Endothelial cell of umbilical vein (primary cell): ENCODE results near the gene WIZ.

Source experiments
- EZH2 ChIP-seq: IDR thresholded peaks from 2 replicates; pipeline ENCODE4 v1.6.1; 2012; ENCODE audit warnings: borderline replicate concordance, low read depth, mild to moderate bottlenecking, moderate library complexity, low read length, inconsistent platforms; ENCODE audit not compliant: severe bottlenecking
- FOS ChIP-seq: IDR thresholded peaks from 2 replicates; pipeline ENCODE4 v1.6.1; 2011; ENCODE audit warnings: mild to moderate bottlenecking, low read length, moderate library complexity, borderline replicate concordance; ENCODE audit not compliant: insufficient read depth
- GATA2 ChIP-seq: IDR thresholded peaks from 2 replicates; pipeline ENCODE4 v1.7.0; 2011; ENCODE audit warnings: low read depth, mild to moderate bottlenecking, moderate library complexity, mixed read lengths, low read length; ENCODE audit not compliant: insufficient read length, insufficient read depth
- JUN ChIP-seq: IDR thresholded peaks from 2 replicates; pipeline ENCODE4 v1.6.1; 2011; ENCODE audit warnings: borderline replicate concordance, low read depth; ENCODE audit not compliant: insufficient read length, insufficient read depth
- MAX ChIP-seq: IDR thresholded peaks from 2 replicates; pipeline ENCODE4 v1.6.1; 2011; ENCODE audit not compliant: insufficient read depth, insufficient read length
- MYC ChIP-seq: IDR thresholded peaks from one replicate; pipeline ENCODE4 v1.6.1; 2011; ENCODE audit warnings: mild to moderate bottlenecking, low read depth, low read length
- POLR2A ChIP-seq: IDR thresholded peaks from 2 replicates; pipeline ENCODE4 v1.6.1; 2012; ENCODE audit warnings: low read depth, mild to moderate bottlenecking, control low read depth, low read length
- POLR2AphosphoS5 ChIP-seq: IDR thresholded peaks from 2 replicates; pipeline ENCODE4 v1.6.1; 2012; ENCODE audit warnings: low read depth, mild to moderate bottlenecking, control low read depth, low read length, moderate library complexity; ENCODE audit not compliant: insufficient read depth
- TF ChIP-seq, protein P1 (sequence below), 2 donors: IDR thresholded peaks; 1 replicate in 1 of 2; 2 replicates in 1 of 2; pipeline ENCODE4 v1.5.1; 2011; ENCODE audit warnings: low read length in 2 of 2, mild to moderate bottlenecking in 2 of 2, moderate library complexity in 2 of 2, control low read depth in 1 of 2, inconsistent platforms in 1 of 2, low read depth in 1 of 2; ENCODE audit not compliant: insufficient read depth in 1 of 2; ENCODE audit errors: extremely low read depth in 1 of 2

DNA sequence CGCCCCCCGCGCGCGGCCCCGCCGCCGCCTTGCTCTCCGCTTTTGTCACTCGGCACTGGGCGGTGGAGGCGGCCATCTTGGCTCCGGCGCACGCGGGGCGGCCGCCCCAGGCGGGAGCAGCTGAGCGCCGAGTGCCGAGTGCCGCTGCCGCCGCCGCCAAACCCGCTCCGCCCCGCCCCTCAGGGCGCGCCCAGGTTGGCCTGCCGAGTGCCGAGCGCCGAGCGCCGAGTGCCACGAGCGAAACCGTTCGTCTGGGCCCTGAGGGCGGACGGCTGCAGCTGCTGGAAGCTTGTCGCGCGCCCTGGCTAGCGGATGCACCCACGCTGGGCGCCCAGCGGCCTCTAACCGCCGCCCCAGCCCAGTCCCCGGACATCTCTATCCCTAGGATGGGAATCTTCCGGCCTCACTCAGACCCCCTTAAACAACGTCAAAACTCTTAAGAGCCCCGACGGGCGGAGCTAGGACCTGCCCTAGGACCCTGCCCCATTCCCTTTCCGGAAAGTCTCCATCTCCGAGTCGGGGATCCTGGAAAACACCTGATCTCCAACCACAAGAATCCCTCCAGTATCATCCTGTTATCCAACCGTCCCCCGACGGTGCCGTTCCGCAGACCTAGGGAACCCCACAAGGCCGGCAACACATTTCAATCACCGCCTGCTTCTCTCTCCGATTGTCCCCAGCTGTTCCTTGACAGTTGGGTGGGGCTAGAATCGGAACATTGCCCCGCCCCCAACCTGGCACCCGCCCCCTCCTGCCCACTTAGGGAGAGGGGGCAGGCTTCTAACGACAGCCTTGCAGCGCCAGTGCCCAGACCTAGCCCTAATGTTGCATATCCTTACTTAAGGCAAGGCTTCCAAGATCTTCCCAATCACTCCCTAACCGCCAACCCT is 16.9 kb downstream of the WIZ start:
- TF ChIP-seq, protein P1, sequence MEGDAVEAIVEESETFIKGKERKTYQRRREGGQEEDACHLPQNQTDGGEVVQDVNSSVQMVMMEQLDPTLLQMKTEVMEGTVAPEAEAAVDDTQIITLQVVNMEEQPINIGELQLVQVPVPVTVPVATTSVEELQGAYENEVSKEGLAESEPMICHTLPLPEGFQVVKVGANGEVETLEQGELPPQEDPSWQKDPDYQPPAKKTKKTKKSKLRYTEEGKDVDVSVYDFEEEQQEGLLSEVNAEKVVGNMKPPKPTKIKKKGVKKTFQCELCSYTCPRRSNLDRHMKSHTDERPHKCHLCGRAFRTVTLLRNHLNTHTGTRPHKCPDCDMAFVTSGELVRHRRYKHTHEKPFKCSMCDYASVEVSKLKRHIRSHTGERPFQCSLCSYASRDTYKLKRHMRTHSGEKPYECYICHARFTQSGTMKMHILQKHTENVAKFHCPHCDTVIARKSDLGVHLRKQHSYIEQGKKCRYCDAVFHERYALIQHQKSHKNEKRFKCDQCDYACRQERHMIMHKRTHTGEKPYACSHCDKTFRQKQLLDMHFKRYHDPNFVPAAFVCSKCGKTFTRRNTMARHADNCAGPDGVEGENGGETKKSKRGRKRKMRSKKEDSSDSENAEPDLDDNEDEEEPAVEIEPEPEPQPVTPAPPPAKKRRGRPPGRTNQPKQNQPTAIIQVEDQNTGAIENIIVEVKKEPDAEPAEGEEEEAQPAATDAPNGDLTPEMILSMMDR (IDR thresholded peaks at IDR 0.05; ENCODE audit: extremely low read depth in 1 of 2, insufficient read depth in 1 of 2, low read depth in 1 of 2, low read length in 2 of 2): no peak
- TF ChIP-seq FOS (no peak), POLR2A (peak; percentile 75), EZH2 (no peak), POLR2AphosphoS5 (peak; percentile 95), JUN (no peak), MAX (peak; percentile 54), MYC (peak; percentile 58), GATA2 (no peak)
